ENCODE measurements around the gene SLC16A2.

The SLC16A2 gene

GRCh38 chrX:74395556-74395955, 25.7 kb upstream of the SLC16A2 start:
- no peak for TF ChIP-seq CTCF (IDR thresholded peaks at IDR 0.05; ENCODE audit: low read depth, low read length)
- no peak overlapping the region for H3K4me3 ChIP-seq (ENCODE audit: low read depth, low read length)
- no peaks in the 10 kb centered on the region for H3K27me3 ChIP-seq
- H3K9me3 ChIP-seq: no peaks in the 10 kb centered on the region
- H3K4me1 ChIP-seq: no peaks in the 10 kb centered on the region
- DNase-seq: no peak
- no peaks in the 10 kb centered on the region for H3K36me3 ChIP-seq

- H3K9me3 ChIP-seq: no peaks in the 10 kb centered on the region
These were observed 15.3 kb upstream of the SLC16A2 start for GRCh38 chrX:74405973-74406489.

GRCh38 chrX:74408304-74408703, 13.0 kb upstream of the SLC16A2 start:
- Histone ChIP-seq H3K4me1 (no peaks in the 10 kb centered on the region), H3K36me3 (no peaks in the 10 kb centered on the region), H3K27me3 (no peaks in the 10 kb centered on the region), H3K9me3 (no peaks in the 10 kb centered on the region), H3K4me3 (ENCODE audit: low read depth, low read length) (no peak overlapping the region)
- no peak for DNase-seq
- no peak for TF ChIP-seq CTCF (IDR thresholded peaks at IDR 0.05; ENCODE audit: low read depth, low read length)

More at GRCh38 chrX:74405973-74406489, 15.3 kb upstream of the SLC16A2 start:
- Histone ChIP-seq H3K4me1 (no peaks in the 10 kb centered on the region), H3K4me3 (ENCODE audit: low read depth, low read length) (no peak overlapping the region), H3K36me3 (no peaks in the 10 kb centered on the region), H3K27me3 (no peaks in the 10 kb centered on the region)
- TF ChIP-seq CTCF (IDR thresholded peaks at IDR 0.05; ENCODE audit: low read depth, low read length): no peak
- no peak for DNase-seq

GRCh38 chrX:74419864-74420195, 1.5 kb upstream of the SLC16A2 start:
- Histone ChIP-seq H3K4me1 (no peaks in the 10 kb centered on the region), H3K9me3 (no peaks in the 10 kb centered on the region), H3K36me3 (no peaks in the 10 kb centered on the region), H3K27me3 (peaks cover 35% of the 10 kb centered on the region), H3K4me3 (ENCODE audit: low read depth, low read length) (peak overlapping the region; percentile 50)
- no peak for DNase-seq
- no peak for TF ChIP-seq CTCF (IDR thresholded peaks at IDR 0.05; ENCODE audit: low read depth, low read length)

- TF ChIP-seq CTCF (IDR thresholded peaks at IDR 0.05; ENCODE audit: low read depth, low read length): no peak
- DNase-seq: peak; percentile 35
- H3K4me3 ChIP-seq (ENCODE audit: low read depth, low read length): peak overlapping the region; percentile 50
These were observed 877 bp upstream of the SLC16A2 start for GRCh38 chrX:74420196-74421035.

GRCh38 chrX:74421740-74422352, 553 bp downstream of the SLC16A2 start:
- TF ChIP-seq CTCF (IDR thresholded peaks at IDR 0.05; ENCODE audit: low read depth, low read length): no peak
- peak overlapping the region; percentile 50 for H3K4me3 ChIP-seq (ENCODE audit: low read depth, low read length)
- no peak for DNase-seq
- H3K27me3 ChIP-seq: peaks cover 35% of the 10 kb centered on the region
- no peaks in the 10 kb centered on the region for H3K9me3 ChIP-seq
- H3K4me1 ChIP-seq: no peaks in the 10 kb centered on the region
- H3K36me3 ChIP-seq: no peaks in the 10 kb centered on the region

More at GRCh38 chrX:74420196-74421035, 877 bp upstream of the SLC16A2 start:
- Histone ChIP-seq H3K4me1 (no peaks in the 10 kb centered on the region), H3K27me3 (peaks cover 35% of the 10 kb centered on the region), H3K9me3 (no peaks in the 10 kb centered on the region), H3K36me3 (no peaks in the 10 kb centered on the region)
